MCF 10A (cell line): Measurements from ENCODE around the gene FTCDNL1. TPM values are rescaled to one million over a fixed set of nuclear protein-coding genes. Genes with fewer than 3 reads are reported as not detected.

Experiments
- BruUV-seq: library from RNA; stranded (reverse); fragments of 400-500 nt; replicated peaks from 2 replicates; lab custom pipeline; 2021; lab: Mats Ljungman, UMichigan
- CTCF ChIA-PET: fragments of 300-600 bp; sonication (Branson Sonifier 250); formaldehyde crosslinking; extraction: SDS; loops from one replicate; lab custom pipeline; 2021; ENCODE audit warnings: antibody characterized with exemption, inconsistent platforms; lab: Yijun Ruan, JAX
- POLR2A ChIA-PET: fragments of 300-600, 350-650 bp; sonication (Branson Sonifier 250); formaldehyde crosslinking; extraction: SDS; loops from one replicate; lab custom pipeline; 2020; ENCODE audit warnings: antibody characterized with exemption, inconsistent platforms; lab: Yijun Ruan, JAX
- DNase-seq: peaks from one replicate; pipeline ENCODE4 v3.0.0-alpha.2; 2018; ENCODE audit not compliant: unreplicated experiment
- H3K27ac Mint-ChIP-seq: one replicate; pipeline ENCODE4 v1.8.0; 2022; ENCODE audit warnings: mild to moderate bottlenecking, low read depth, mixed read lengths; ENCODE audit not compliant: unreplicated experiment
- H3K27me3 Mint-ChIP-seq: one replicate; pipeline ENCODE4 v1.8.0; 2022; ENCODE audit warnings: mixed read lengths; ENCODE audit not compliant: insufficient read depth, unreplicated experiment
- H3K36me3 Mint-ChIP-seq: one replicate; pipeline ENCODE4 v1.8.0; 2022; ENCODE audit warnings: mild to moderate bottlenecking, moderate library complexity, mixed read lengths; ENCODE audit not compliant: insufficient read depth, unreplicated experiment
- H3K4me1 Mint-ChIP-seq: one replicate; pipeline ENCODE4 v1.8.0; 2022; ENCODE audit warnings: mixed read lengths; ENCODE audit not compliant: insufficient read depth, unreplicated experiment
- H3K4me3 Mint-ChIP-seq: one replicate; pipeline ENCODE4 v1.8.0; 2022; ENCODE audit warnings: mild to moderate bottlenecking, moderate library complexity, mixed read lengths; ENCODE audit not compliant: unreplicated experiment
- H3K9me3 Mint-ChIP-seq: one replicate; pipeline ENCODE4 v1.8.0; 2022; ENCODE audit warnings: mixed read lengths; ENCODE audit not compliant: unreplicated experiment
- CTCF ChIP-seq: fragments of 200-600 bp; IDR thresholded peaks from one replicate; pipeline ENCODE4 v1.8.0; 2022; ENCODE audit warnings: antibody characterized with exemption, mild to moderate bottlenecking; ENCODE audit not compliant: unreplicated experiment
- intact Hi-C: fragments of 100-400 bp; cut with micrococcal nuclease; formaldehyde crosslinking; loops from 2 replicates; pipeline ENCODE4 v1.14.1; 2022
- total RNA-seq: library from RNA; stranded (reverse); gene quantifications from 2 replicates; pipeline ENCODE4 v1.2.3, GENCODE V29; 2022

Gene FTCDNL1
- total RNA-seq, 1 experiment from 2014 or later = 1.9 TPM

GRCh38 chr2:199807966-199808365, 43.0 kb downstream of the FTCDNL1 start:
- DNase-seq = no peak
- no peaks in the 10 kb centered on the region for H3K9me3 Mint-ChIP-seq
- no peaks in the 10 kb centered on the region for H3K36me3 Mint-ChIP-seq
- POLR2A ChIA-PET = interaction anchor here (0.7 kb wide), 1 partner anchor 517 kb away, joined by 3 read pairs; no protein-coding TSS in a partner anchor
- CTCF ChIA-PET = interaction anchor here (1.2 to 1.4 kb wide), 2 partner anchors 14 to 54 kb away, joined by 3 to 6 read pairs; no protein-coding TSS in a partner anchor
- TF ChIP-seq CTCF = no peak
- H3K4me1 Mint-ChIP-seq = no peaks in the 10 kb centered on the region
- H3K27me3 Mint-ChIP-seq = peaks cover 9% of the 10 kb centered on the region
- H3K4me3 Mint-ChIP-seq = no peak overlapping the region
- no peak overlapping the region for H3K27ac Mint-ChIP-seq
- no TSS peak for BruUV-seq
- intact Hi-C loops = no loop called here

- POLR2A ChIA-PET = interaction anchor here (1.0 kb wide), 1 partner anchor 12 kb away, joined by 3 read pairs; no protein-coding TSS in a partner anchor
- Mint-ChIP-seq H3K9me3 (no peaks in the 10 kb centered on the region), H3K4me1 (no peaks in the 10 kb centered on the region), H3K27ac (no peak overlapping the region), H3K36me3 (no peaks in the 10 kb centered on the region), H3K4me3 (no peak overlapping the region), H3K27me3 (peaks cover 3% of the 10 kb centered on the region)
- no peak for TF ChIP-seq CTCF
- DNase-seq = no peak
- CTCF ChIA-PET = interaction anchor here (0.7 kb wide), 1 partner anchor 314 kb away, joined by 3 read pairs; no protein-coding TSS in a partner anchor
- intact Hi-C loops = no loop called here
- no TSS peak for BruUV-seq
Observed at GRCh38 chr2:199806179-199806578, 44.8 kb downstream of the FTCDNL1 start.

- TF ChIP-seq CTCF = no peak
- no peak overlapping the region for H3K27ac Mint-ChIP-seq
- H3K9me3 Mint-ChIP-seq = no peaks in the 10 kb centered on the region
- peaks cover 9% of the 10 kb centered on the region for H3K27me3 Mint-ChIP-seq
- no TSS peak for BruUV-seq
- H3K4me3 Mint-ChIP-seq = no peak overlapping the region
- DNase-seq = no peak
- no peaks in the 10 kb centered on the region for H3K4me1 Mint-ChIP-seq
- ChIA-PET POLR2A (no interaction called here), CTCF (interaction anchor here (0.7 to 1.3 kb wide), 4 partner anchors 35 to 1487 kb away, joined by 3 to 4 read pairs (median 3); no protein-coding TSS in a partner anchor)
- no peaks in the 10 kb centered on the region for H3K36me3 Mint-ChIP-seq
- intact Hi-C loops = no loop called here
Observed at GRCh38 chr2:199804831-199805230, 46.2 kb downstream of the FTCDNL1 start.

- ChIA-PET CTCF (no interaction called here), POLR2A (no interaction called here)
- no TSS peak for BruUV-seq
- H3K27ac Mint-ChIP-seq = no peak overlapping the region
- H3K4me3 Mint-ChIP-seq = no peak overlapping the region
- no peak for DNase-seq
- H3K36me3 Mint-ChIP-seq = no peaks in the 10 kb centered on the region
- no peaks in the 10 kb centered on the region for H3K9me3 Mint-ChIP-seq
- no peak for TF ChIP-seq CTCF
- H3K27me3 Mint-ChIP-seq = peaks cover 25% of the 10 kb centered on the region
- intact Hi-C loops = no loop called here
- no peaks in the 10 kb centered on the region for H3K4me1 Mint-ChIP-seq
Observed at GRCh38 chr2:199798831-199799580, 52.0 kb downstream of the FTCDNL1 start.
